ENCODE results near the gene PRMT7. TPM values are rescaled to one million over a fixed set of nuclear protein-coding genes. Genes with fewer than 3 reads are reported as not detected.

The PRMT7 gene
- total and polyA plus RNA-seq, 2 donors (not counting 1 experiment from before 2014, with no cell fraction given): 76.9 to 80.4 TPM

DNA sequence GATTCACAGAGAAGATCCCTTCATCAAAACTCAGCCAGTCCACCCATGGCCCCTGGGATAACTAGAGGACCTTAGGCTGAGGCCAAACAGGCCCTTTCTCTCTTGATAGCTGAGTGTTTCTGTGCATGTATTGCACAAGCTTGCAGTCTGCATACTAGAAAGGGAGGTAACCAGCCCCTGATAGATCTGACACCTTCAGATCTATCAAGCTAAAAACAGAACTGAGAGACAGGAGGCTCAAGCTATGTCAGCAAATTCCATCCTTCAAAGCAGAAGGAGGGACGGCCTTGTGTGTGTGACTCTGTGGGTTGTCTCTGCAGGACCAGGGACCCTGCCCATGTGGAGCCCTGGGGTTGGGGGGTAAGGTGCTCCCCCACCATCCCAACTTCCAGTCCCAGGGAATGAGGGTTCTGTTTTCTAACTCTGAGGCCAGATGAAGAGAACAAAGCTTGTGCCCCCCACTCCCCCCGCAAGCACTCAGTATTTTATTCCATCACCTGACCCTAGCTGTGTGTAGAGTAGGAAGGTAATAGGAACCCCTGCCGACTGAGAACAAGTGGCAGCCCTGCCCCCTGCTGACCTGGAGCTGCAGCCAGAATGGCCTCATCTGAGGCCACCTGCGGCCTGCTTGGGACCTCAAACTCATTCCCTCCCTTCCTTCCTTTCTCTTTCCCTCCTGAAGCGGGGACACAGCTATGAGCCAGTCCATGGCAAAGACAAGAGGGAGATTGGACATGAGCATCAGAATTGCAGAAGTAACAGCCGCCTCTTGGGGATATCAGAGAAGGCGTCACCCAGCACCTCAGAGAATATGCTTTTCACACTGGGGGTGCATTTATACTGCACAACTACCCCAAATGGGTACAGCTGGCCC is 73.7 kb downstream of the PRMT7 start:
- H3K27ac Mint-ChIP-seq: peak overlapping the region; percentile 89

More for the DNA sequence above, 73.7 kb downstream of the PRMT7 start:
- H3K4me1 Mint-ChIP-seq: peaks cover 56% of the 10 kb centered on the region
- peak; percentile 58 for DNase-seq
- H3K9me3 Mint-ChIP-seq (ENCODE audit: insufficient read depth): no peaks in the 10 kb centered on the region
- Histone ChIP-seq H3K9me3 (ENCODE audit: control extremely low read depth in 1 of 3, control insufficient read depth in 2 of 3, insufficient read depth in 1 of 3, low read length in 2 of 3) (no peaks in the 10 kb centered on the region), H3K4me1 (ENCODE audit: control insufficient read depth in 2 of 2, insufficient read depth in 2 of 2, low read length in 2 of 2) (peaks cover 47 to 64% of the 10 kb centered on the region in 2 donors), H3K79me2 (ENCODE audit: control insufficient read depth, insufficient read depth, low read length) (no peaks in the 10 kb centered on the region), H3K27me3 (replicated peaks in 1 of 4; ENCODE audit: control extremely low read depth in 1 of 4, control insufficient read depth in 3 of 4, insufficient read depth in 4 of 4, low read length in 3 of 4) (no peaks in the 10 kb centered on the region), H4K20me1 (ENCODE audit: control insufficient read depth, insufficient read depth, low read length, poor library complexity, severe bottlenecking) (no peaks in the 10 kb centered on the region), H3K9ac (ENCODE audit: low read length) (no peak overlapping the region), H3K4me2 (replicated peaks; ENCODE audit: low read depth, low read length, poor library complexity, severe bottlenecking) (peak overlapping the region; percentile 32), H3K4me3 (ENCODE audit: control extremely low read depth in 1 of 5, extremely low read depth in 1 of 5, insufficient read depth in 1 of 5, low read depth in 2 of 5, low read length in 4 of 5) (no peak overlapping the region), H3K27ac (ENCODE audit: low read length in 2 of 2) (peak overlapping the region; percentile 52 to 55), H2AFZ (ENCODE audit: insufficient read depth, low read depth, low read length, poor library complexity, severe bottlenecking) (no peak overlapping the region), H3K36me3 (replicated peaks in 1 of 2; ENCODE audit: control extremely low read depth in 1 of 2, control insufficient read depth in 1 of 2, extremely low read depth in 1 of 2, insufficient read depth in 2 of 2, low read length in 1 of 2) (no peaks in the 10 kb centered on the region)
- POLR2A ChIA-PET: interaction anchor here (0.7 kb wide), 1 partner anchor 56 kb away, joined by 3 read pairs; no protein-coding TSS in a partner anchor
- WGBS (ENCODE audit: insufficient coverage): 60% methylated on average over 1 of the region's 7 CpGs
- intact Hi-C loops (cut with micrococcal nuclease): no loop called here
- TF ChIP-seq, protein P1, sequence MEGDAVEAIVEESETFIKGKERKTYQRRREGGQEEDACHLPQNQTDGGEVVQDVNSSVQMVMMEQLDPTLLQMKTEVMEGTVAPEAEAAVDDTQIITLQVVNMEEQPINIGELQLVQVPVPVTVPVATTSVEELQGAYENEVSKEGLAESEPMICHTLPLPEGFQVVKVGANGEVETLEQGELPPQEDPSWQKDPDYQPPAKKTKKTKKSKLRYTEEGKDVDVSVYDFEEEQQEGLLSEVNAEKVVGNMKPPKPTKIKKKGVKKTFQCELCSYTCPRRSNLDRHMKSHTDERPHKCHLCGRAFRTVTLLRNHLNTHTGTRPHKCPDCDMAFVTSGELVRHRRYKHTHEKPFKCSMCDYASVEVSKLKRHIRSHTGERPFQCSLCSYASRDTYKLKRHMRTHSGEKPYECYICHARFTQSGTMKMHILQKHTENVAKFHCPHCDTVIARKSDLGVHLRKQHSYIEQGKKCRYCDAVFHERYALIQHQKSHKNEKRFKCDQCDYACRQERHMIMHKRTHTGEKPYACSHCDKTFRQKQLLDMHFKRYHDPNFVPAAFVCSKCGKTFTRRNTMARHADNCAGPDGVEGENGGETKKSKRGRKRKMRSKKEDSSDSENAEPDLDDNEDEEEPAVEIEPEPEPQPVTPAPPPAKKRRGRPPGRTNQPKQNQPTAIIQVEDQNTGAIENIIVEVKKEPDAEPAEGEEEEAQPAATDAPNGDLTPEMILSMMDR (IDR thresholded peaks at IDR 0.05): no peak
- TF ChIP-seq EZH2 (IDR thresholded peaks at IDR 0.05; ENCODE audit: borderline replicate concordance, insufficient read depth, low read depth, low read length, poor library complexity, severe bottlenecking): no peak
- ATAC-seq (ENCODE audit: low read depth): peak; percentile 48
- no peaks in the 10 kb centered on the region for H3K27me3 Mint-ChIP-seq
- peak overlapping the region; percentile 46 for H3K4me3 Mint-ChIP-seq
- CTCF ChIA-PET: interaction anchor here (0.7 to 1.8 kb wide), 6 partner anchors 12 to 1430 kb away, joined by 3 to 5 read pairs (median 4); partner anchors contain the start of gene SLC7A6
